K562 (cell line): Measurements from ENCODE around the gene STAM2. TPM values are rescaled to one million over a fixed set of nuclear protein-coding genes. Genes with fewer than 3 reads are reported as not detected.
A peak's percentile ranks its signal among the peaks of the same experiment; 100 is the strongest.

Experiments used
- ATAC-seq: fragments of 200-7000 bp; cut with Tn5 transposase; 3 replicates; pipeline ENCODE4 v1.9.1; 2020; ENCODE audit warnings: moderate library complexity
- BruUV-seq: library from RNA; stranded (reverse); fragments of 400-500 nt; replicated peaks from 2 replicates; lab custom pipeline; 2021; lab: Mats Ljungman, UMichigan
- CTCF ChIA-PET: fragments of 300-600 bp; formaldehyde crosslinking; extraction: SDS; loops from one replicate; lab custom pipeline; 2021; ENCODE audit warnings: low intra/inter-chr PET ratio; lab: Yijun Ruan, JAX
- POLR2A ChIA-PET: fragments of 300-600, 350-650 bp; sonication (Branson Sonifier 250); formaldehyde crosslinking; extraction: SDS; loops from one replicate; lab custom pipeline; 2021; ENCODE audit warnings: antibody characterized with exemption, inconsistent platforms; lab: Yijun Ruan, JAX
- DNase-seq, 4 experiments: peaks; one replicate each; pipeline versions ENCODE4 v3.0.0 to v3.0.0-alpha.2; 2011 to 2018; ENCODE audit warnings: low spot score in 3 of 4, mixed read lengths in 3 of 4; ENCODE audit errors: extremely low read depth in 1 of 4
- FAIRE-seq: peaks from 2 replicates; lab custom pipeline; 2011; peaks lifted over from hg19 to GRCh38; lab: Jason Lieb, UNC
- H2AFZ ChIP-seq: 2 replicates; pipeline ENCODE4 v1.6.0; 2011; ENCODE audit warnings: low read depth, low read length, control low read depth, inconsistent platforms
- H3K27ac ChIP-seq: fragments of 200-600 bp; 3 replicates; pipeline ENCODE4 v1.8.0; 2011; ENCODE audit warnings: low read depth, mild to moderate bottlenecking, control low read depth, inconsistent platforms, low read length, moderate library complexity, mixed read lengths; ENCODE audit errors: extremely low read depth
- H3K27me3 ChIP-seq, 2 experiments: fragments of 300-600 bp in 1 of 2; 2 replicates in 1 of 2; 3 replicates in 1 of 2; pipeline versions ENCODE4 v1.6.0 to v1.8.0; 2011; ENCODE audit warnings: inconsistent platforms in 2 of 2, low read length in 2 of 2, mild to moderate bottlenecking in 1 of 2, mixed read lengths in 1 of 2, moderate library complexity in 1 of 2; ENCODE audit not compliant: control insufficient read depth in 2 of 2, insufficient read depth in 2 of 2
- H3K36me3 ChIP-seq: fragments of 300-600 bp; 3 replicates; pipeline ENCODE4 v1.8.0; 2011; ENCODE audit warnings: mild to moderate bottlenecking, low read length, inconsistent platforms; ENCODE audit not compliant: control insufficient read depth, insufficient read depth
- H3K4me1 ChIP-seq, 2 experiments: fragments of 200-600 bp in 1 of 2; replicated peaks in 1 of 2; 2 replicates in 1 of 2; 3 replicates in 1 of 2; pipeline versions ENCODE4 v1.5.1 to v1.8.0; 2011; ENCODE audit warnings: inconsistent platforms in 2 of 2, low read length in 2 of 2, mild to moderate bottlenecking in 1 of 2, mixed read lengths in 1 of 2, moderate library complexity in 1 of 2; ENCODE audit not compliant: control insufficient read depth in 2 of 2, insufficient read depth in 2 of 2
- H3K4me2 ChIP-seq: 2 replicates; pipeline ENCODE4 v1.6.1; 2011; ENCODE audit warnings: low read length, control low read depth, inconsistent platforms, mixed read lengths; ENCODE audit not compliant: insufficient read depth
- H3K4me3 ChIP-seq: fragments of 200-600 bp; sonication (generic), shearing (Covaris generic); 2 replicates; pipeline ENCODE4 v1.5.1; 2016; ENCODE audit warnings: control low read depth, inconsistent platforms
- H3K79me2 ChIP-seq: fragments of 200-600 bp; 3 replicates; pipeline ENCODE4 v1.8.0; 2011; ENCODE audit warnings: low read length, inconsistent platforms; ENCODE audit not compliant: control insufficient read depth, insufficient read depth
- H3K9ac ChIP-seq, 2 experiments: 2 replicates each; pipeline versions ENCODE4 v1.6.0 to v1.6.1; 2011; ENCODE audit warnings: low read depth in 2 of 2, low read length in 2 of 2, control low read depth in 1 of 2, inconsistent platforms in 1 of 2, mild to moderate bottlenecking in 1 of 2, mixed read lengths in 1 of 2; ENCODE audit not compliant: insufficient read depth in 1 of 2
- H3K9me1 ChIP-seq: one replicate; pipeline ENCODE4 v1.6.0; 2011; ENCODE audit warnings: inconsistent platforms, mild to moderate bottlenecking, low read length, moderate library complexity; ENCODE audit not compliant: control insufficient read depth, insufficient read depth
- H3K9me3 ChIP-seq: replicated peaks from 2 replicates; pipeline ENCODE4 v1.5.1; 2011; ENCODE audit warnings: low read depth, low read length, inconsistent platforms; ENCODE audit not compliant: control insufficient read depth, insufficient read depth
- H4K20me1 ChIP-seq: replicated peaks from 2 replicates; pipeline ENCODE4 v1.6.1; 2011; ENCODE audit warnings: low read length, inconsistent platforms, mixed read lengths; ENCODE audit not compliant: control insufficient read depth, insufficient read depth
- CREB1 ChIP-seq, 2 experiments: sonication (generic) in 1 of 2; formaldehyde crosslinking in 1 of 2; IDR thresholded peaks; 2 replicates each; pipeline versions ENCODE4 v1.6.1 to v1.8.0; 2012 to 2022; ENCODE audit warnings: inconsistent platforms in 1 of 2, mild to moderate bottlenecking in 1 of 2, missing genetic modification reagents in 1 of 2, moderate library complexity in 1 of 2
- FOSL1 ChIP-seq: fragments of 200-800 bp; sonication (Bioruptor generic); conservative IDR thresholded peaks from 2 replicates; pipeline ENCODE4 v1.6.1; 2016; ENCODE audit warnings: missing genetic modification characterization, missing compliant biosample characterization
- GTF2B ChIP-seq: IDR thresholded peaks from 2 replicates; pipeline ENCODE4 v1.6.1; 2011; ENCODE audit not compliant: insufficient read length; ENCODE audit errors: extremely low read depth
- HBP1 ChIP-seq: fragments of 450-650 bp; formaldehyde crosslinking; IDR thresholded peaks from 2 replicates; pipeline ENCODE4 v1.4.0; 2022; ENCODE audit warnings: missing genetic modification characterization
- HLTF ChIP-seq: fragments of 450-650 bp; IDR thresholded peaks from 2 replicates; pipeline ENCODE4 v1.6.1; 2016
- MIER1 ChIP-seq: fragments of 450-650 bp; IDR thresholded peaks from 2 replicates; pipeline ENCODE4 v1.6.1; 2016; ENCODE audit warnings: antibody characterized with exemption, mild to moderate bottlenecking, low read depth
- MITF ChIP-seq: IDR thresholded peaks from 2 replicates; pipeline ENCODE4 v1.6.1; 2014; ENCODE audit warnings: antibody characterized with exemption
- ZNF184 ChIP-seq: sonication (generic); formaldehyde crosslinking; IDR thresholded peaks from 2 replicates; pipeline ENCODE4 v1.5.0; 2020; ENCODE audit warnings: missing genetic modification reagents
- WGBS: fragments of 100-300 bp; shearing (Covaris generic); methylation state at CpG from one replicate; pipeline ENCODE4 v1.1.6; 2016; ENCODE audit warnings: low coverage, mixed read lengths; ENCODE audit not compliant: insufficient coverage; ENCODE audit errors: missing lambda C conversion rate; 5-methylcytosine and 5-hydroxymethylcytosine counted together
- in situ Hi-C: fragments of 300-500 bp; cut with MboI; formaldehyde crosslinking; loops from 4 replicates; pipeline ENCODE4 v1.15.0; 2018; ENCODE audit warnings: inconsistent platforms, mixed read lengths
- intact Hi-C: fragments of 100-400 bp; cut with micrococcal nuclease; formaldehyde crosslinking; loops from 2 replicates; pipeline ENCODE4 v1.14.2; 2022
- polyA plus RNA-seq, 8 experiments: library from polyadenylated mRNA; depleted of rRNA in 4 of 8; stranded (reverse) in 5 of 8; unstranded in 3 of 8; fragments of >200 nt; fragmentation: Nextera tagmentation in 2 of 8; fragmentation: Illumina TruSeq in 1 of 8; extraction: Ambion mirVana in 2 of 8; extraction: Trizol in 1 of 8; gene quantifications; 2 replicates each; pipeline versions ENCODE4 v1.2.1 to v1.2.3, GENCODE V29; 2011 to 2014; ENCODE audit warnings: inconsistent platforms in 1 of 8, missing spikeins in 1 of 8
- total RNA-seq, 7 experiments: library from RNA; depleted of rRNA in 6 of 7; stranded (reverse); fragments of >200 nt in 6 of 7; fragmentation: Illumina TruSeq in 2 of 7; extraction: Trizol in 2 of 7; gene quantifications; 2 replicates each; pipeline versions ENCODE4 v1.2.1 to v1.2.3, GENCODE V29; 2011 to 2021; ENCODE audit warnings: low replicate concordance in 1 of 7

Gene STAM2
- total and polyA plus RNA-seq, 9 of the 15 experiments (the other 6 are each of a cell fraction or from before 2014, with no cell fraction given), result 4.5 to 13.9 (median 8.7) TPM

- Histone ChIP-seq H3K27ac (no peak overlapping the region), H4K20me1 (no peaks in the 10 kb centered on the region), H3K9me3 (no peaks in the 10 kb centered on the region), H3K79me2 (no peaks in the 10 kb centered on the region), H3K27me3 (no peaks in the 10 kb centered on the region), H3K9ac (no peak overlapping the region), H3K4me1 (no peaks in the 10 kb centered on the region), H2AFZ (no peak overlapping the region), H3K4me2 (no peak overlapping the region), H3K9me1 (no peaks in the 10 kb centered on the region), H3K36me3 (no peaks in the 10 kb centered on the region), H3K4me3 (no peak overlapping the region)
- no peak for TF ChIP-seq ZNF184 (CRISPR knock-in tag)
- 0 out of 2 replicates have a peak, but pooled peaks have one; percentile 36 for TF ChIP-seq FOSL1
- no peak for TF ChIP-seq MITF
- no peak for TF ChIP-seq MIER1
- no peak for TF ChIP-seq HLTF
- TF ChIP-seq GTF2B, result no peak
- TF ChIP-seq HBP1 (CRISPR knock-in tag), result no peak
- TF ChIP-seq CREB1 (IDR thresholded peaks at IDR 0.05), result no peak
- TF ChIP-seq CREB1 (CRISPR knock-in tag; IDR thresholded peaks at IDR 0.05), result no peak
- CTCF ChIA-PET, result no interaction called here
- FAIRE-seq (no peak), DNase-seq (no peak), ATAC-seq (no peak)
- 9% methylated on average over 3 of the region's 3 CpGs for WGBS
- BruUV-seq, result no TSS peak
- intact Hi-C loops, result no loop called here
- in situ Hi-C loops, result loop anchor here (10.0 kb wide), 1 partner anchor 379 kb away; no protein-coding TSS in a partner anchor
- POLR2A ChIA-PET, result interaction anchor here (1.7 kb wide), 1 partner anchor 10 kb away, joined by 4 read pairs; the partner anchor contains the start of gene STAM2
These were observed 10.7 kb upstream of the STAM2 start for GRCh38 chr2:152186262-152186661.
